NCI-H748 treated with DMSO at 0.1 percent for 48 hours (cell line): ENCODE data around the gene OPN3.
"Not testable (repeated sequence)": the region's sequence is repeated elsewhere in the genome, so short reads cannot be mapped to it uniquely, and the experiment has no call there.

Experiments used
- DNase-seq: peaks from one replicate; lab custom pipeline; 2025; lab: John Stamatoyannopoulos, UW

The OPN3 gene

GRCh38 chr1:241640149-241640866, at the start of gene OPN3, which contains the start of gene CHML:
TSS of gene OPN3 (minus strand) at chr1:241640369. CDS start at chr1:241640254, 115 bp downstream.
TSS of gene CHML (minus strand) at chr1:241640369. CDS start at chr1:241635766, 4,603 bp downstream.
- DNase-seq, result peak; percentile 51

GRCh38 chr1:241688940-241689368, 48.8 kb upstream of the OPN3 start:
- no peak for DNase-seq

GRCh38 chr1:241684108-241684507, 43.9 kb upstream of the OPN3 start:
- no peak for DNase-seq

GRCh38 chr1:241682921-241683320, 42.8 kb upstream of the OPN3 start:
- DNase-seq, result no peak

- DNase-seq, result not testable (repeated sequence)
These were observed 41.8 kb upstream of the OPN3 start for GRCh38 chr1:241681861-241682448.

GRCh38 chr1:241679961-241680360, 39.8 kb upstream of the OPN3 start:
- DNase-seq, result no peak

GRCh38 chr1:241679404-241679803, 39.2 kb upstream of the OPN3 start:
- no peak for DNase-seq

GRCh38 chr1:241678536-241678935, 38.4 kb upstream of the OPN3 start:
- DNase-seq, result no peak

GRCh38 chr1:241677201-241677600, 37.0 kb upstream of the OPN3 start:
- no peak for DNase-seq

GRCh38 chr1:241675983-241676382, 35.8 kb upstream of the OPN3 start:
- DNase-seq, result no peak

GRCh38 chr1:241674805-241675384, 34.7 kb upstream of the OPN3 start:
- no peak for DNase-seq

GRCh38 chr1:241672301-241672700, 32.1 kb upstream of the OPN3 start:
- no peak for DNase-seq

- no peak for DNase-seq
These were observed 26.2 kb upstream of the OPN3 start for GRCh38 chr1:241666419-241666818.

- DNase-seq, result no peak
These were observed 20.3 kb upstream of the OPN3 start for GRCh38 chr1:241660424-241660972.

GRCh38 chr1:241659016-241659415, 18.8 kb upstream of the OPN3 start:
- not testable (repeated sequence) for DNase-seq

GRCh38 chr1:241658081-241658793, 18.1 kb upstream of the OPN3 start:
- DNase-seq, result no peak

- DNase-seq, result no peak
These were observed 14.5 kb upstream of the OPN3 start for GRCh38 chr1:241654641-241655040.

- DNase-seq, result no peak
These were observed 13.8 kb upstream of the OPN3 start for GRCh38 chr1:241654019-241654418.

GRCh38 chr1:241652012-241652411, 11.8 kb upstream of the OPN3 start, which contains the start of gene WDR64:
TSS of gene WDR64 (plus strand) at chr1:241652281. CDS start at chr1:241652485, 204 bp downstream.
- no peak for DNase-seq

- no peak for DNase-seq
These were observed 8.0 kb upstream of the OPN3 start for GRCh38 chr1:241648159-241648558.

GRCh38 chr1:241647658-241648057, 7.5 kb upstream of the OPN3 start:
- no peak for DNase-seq

GRCh38 chr1:241646201-241646600, 6.0 kb upstream of the OPN3 start:
- no peak for DNase-seq
